Caco-2 (cell line): ENCODE data around the gene PCSK9. TPM values are rescaled to one million over a fixed set of nuclear protein-coding genes. Genes with fewer than 3 reads are reported as not detected.
A peak's percentile ranks its signal among the peaks of the same experiment; 100 is the strongest.

Experiments
- BruUV-seq: library from RNA; stranded (reverse); fragments of 400-500 nt; replicated peaks from 2 replicates; lab custom pipeline; 2021; lab: Mats Ljungman, UMichigan
- CTCF ChIA-PET: fragments of 300-600 bp; sonication (Branson Sonifier 250); formaldehyde crosslinking; loops from one replicate; lab custom pipeline; 2022; ENCODE audit warnings: antibody characterized with exemption; lab: Charles Lee
- POLR2A ChIA-PET: fragments of 300-600 bp; sonication (Branson Sonifier 250); formaldehyde crosslinking; loops from one replicate; lab custom pipeline; 2022; ENCODE audit warnings: antibody characterized with exemption; lab: Charles Lee
- DNase-seq, 2 experiments: peaks; one replicate each; pipeline versions ENCODE4 v3.0.0 to v3.0.0-alpha.2; 2020 to 2022
- H3K27me3 ChIP-seq: replicated peaks from 2 replicates; pipeline ENCODE4 v1.6.0; 2011; ENCODE audit warnings: low read length; ENCODE audit not compliant: control insufficient read depth, insufficient read depth
- H3K36me3 ChIP-seq: 2 replicates; pipeline ENCODE4 v1.5.1; 2011; ENCODE audit warnings: low read length; ENCODE audit not compliant: control insufficient read depth, insufficient read depth
- H3K4me1 ChIP-seq: fragments of 250-450 bp; sonication (Bioruptor Pico); 2 replicates; pipeline ENCODE4 v1.5.1; 2020; ENCODE audit warnings: mild to moderate bottlenecking
- H3K4me3 ChIP-seq: 2 replicates; pipeline ENCODE4 v1.5.1; 2011; ENCODE audit warnings: low read depth, mild to moderate bottlenecking, control low read depth, low read length
- H3K9me3 ChIP-seq: fragments of 250-450 bp; sonication (Bioruptor Pico); 2 replicates; pipeline ENCODE4 v1.5.1; 2020; ENCODE audit warnings: mild to moderate bottlenecking, moderate library complexity
- H3K27ac Mint-ChIP-seq: one replicate; pipeline ENCODE4 v1.8.0; 2022; ENCODE audit warnings: mixed read lengths; ENCODE audit not compliant: unreplicated experiment
- H3K27me3 Mint-ChIP-seq: one replicate; pipeline ENCODE4 v1.8.0; 2022; ENCODE audit warnings: mixed read lengths; ENCODE audit not compliant: insufficient read depth, unreplicated experiment
- H3K36me3 Mint-ChIP-seq: one replicate; pipeline ENCODE4 v1.8.0; 2022; ENCODE audit warnings: mild to moderate bottlenecking, mixed read lengths; ENCODE audit not compliant: insufficient read depth, unreplicated experiment
- H3K4me1 Mint-ChIP-seq: one replicate; pipeline ENCODE4 v1.8.0; 2022; ENCODE audit warnings: low read depth, mixed read lengths; ENCODE audit not compliant: unreplicated experiment
- H3K4me3 Mint-ChIP-seq: one replicate; pipeline ENCODE4 v1.8.0; 2022; ENCODE audit warnings: mild to moderate bottlenecking, moderate library complexity, mixed read lengths; ENCODE audit not compliant: unreplicated experiment
- H3K9me3 Mint-ChIP-seq: one replicate; pipeline ENCODE4 v1.8.0; 2022; ENCODE audit warnings: mixed read lengths; ENCODE audit not compliant: unreplicated experiment
- intact Hi-C: fragments of 100-400 bp; cut with micrococcal nuclease; formaldehyde crosslinking; loops from one replicate; pipeline ENCODE4 v1.10.0; 2022; ENCODE audit not compliant: unreplicated experiment
- total RNA-seq: library from RNA; stranded (reverse); gene quantifications from 2 replicates; pipeline ENCODE4 v1.2.3, GENCODE V29; 2022
- TF ChIP-seq, protein P1 (sequence below), 2 experiments: fragments of 200-600 bp in 1 of 2; IDR thresholded peaks; 1 replicate in 1 of 2; 2 replicates in 1 of 2; pipeline versions ENCODE4 v1.5.1 to v1.8.0; 2011 to 2022; ENCODE audit warnings: antibody characterized with exemption in 1 of 2, control low read depth in 1 of 2, inconsistent platforms in 1 of 2, low read depth in 1 of 2, low read length in 1 of 2, mild to moderate bottlenecking in 1 of 2, moderate library complexity in 1 of 2; ENCODE audit not compliant: insufficient read depth in 1 of 2, severe bottlenecking in 1 of 2, unreplicated experiment in 1 of 2

The PCSK9 gene
- total RNA-seq, 1 experiment from 2014 or later, result 29.4 TPM

DNA sequence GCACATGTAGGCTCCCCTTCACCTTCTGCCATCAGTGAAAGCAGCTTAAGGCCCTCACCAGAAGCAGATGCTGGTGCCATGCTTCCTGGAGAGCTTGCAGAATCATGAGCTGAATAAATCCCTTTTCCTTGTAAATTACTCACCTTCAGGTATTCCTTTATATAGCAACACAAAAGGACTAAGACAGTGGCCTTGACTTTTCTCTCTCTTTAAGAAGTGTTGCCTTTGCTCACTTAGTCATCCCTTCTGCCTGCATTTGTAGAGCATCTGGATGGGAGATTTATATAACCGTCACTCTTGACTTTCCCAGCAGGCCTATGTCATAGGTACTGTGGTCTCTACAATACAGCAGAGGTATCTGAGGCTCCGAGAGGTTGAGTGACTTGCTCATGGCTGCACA is 3.7 kb downstream of the PCSK9 start:
- Histone ChIP-seq H3K36me3 (peaks cover 4% of the 10 kb centered on the region), H3K4me1 (peaks cover 9% of the 10 kb centered on the region), H3K9me3 (no peaks in the 10 kb centered on the region), H3K4me3 (no peak overlapping the region), H3K27me3 (no peaks in the 10 kb centered on the region)
- BruUV-seq, result no TSS peak
- no peaks in the 10 kb centered on the region for H3K27me3 Mint-ChIP-seq
- peaks cover 17% of the 10 kb centered on the region for H3K36me3 Mint-ChIP-seq
- H3K9me3 Mint-ChIP-seq, result no peaks in the 10 kb centered on the region
- POLR2A ChIA-PET, result no interaction called here
- no peak for DNase-seq
- H3K4me1 Mint-ChIP-seq, result peaks cover 6% of the 10 kb centered on the region
- no peak overlapping the region for H3K27ac Mint-ChIP-seq
- TF ChIP-seq, protein P1, sequence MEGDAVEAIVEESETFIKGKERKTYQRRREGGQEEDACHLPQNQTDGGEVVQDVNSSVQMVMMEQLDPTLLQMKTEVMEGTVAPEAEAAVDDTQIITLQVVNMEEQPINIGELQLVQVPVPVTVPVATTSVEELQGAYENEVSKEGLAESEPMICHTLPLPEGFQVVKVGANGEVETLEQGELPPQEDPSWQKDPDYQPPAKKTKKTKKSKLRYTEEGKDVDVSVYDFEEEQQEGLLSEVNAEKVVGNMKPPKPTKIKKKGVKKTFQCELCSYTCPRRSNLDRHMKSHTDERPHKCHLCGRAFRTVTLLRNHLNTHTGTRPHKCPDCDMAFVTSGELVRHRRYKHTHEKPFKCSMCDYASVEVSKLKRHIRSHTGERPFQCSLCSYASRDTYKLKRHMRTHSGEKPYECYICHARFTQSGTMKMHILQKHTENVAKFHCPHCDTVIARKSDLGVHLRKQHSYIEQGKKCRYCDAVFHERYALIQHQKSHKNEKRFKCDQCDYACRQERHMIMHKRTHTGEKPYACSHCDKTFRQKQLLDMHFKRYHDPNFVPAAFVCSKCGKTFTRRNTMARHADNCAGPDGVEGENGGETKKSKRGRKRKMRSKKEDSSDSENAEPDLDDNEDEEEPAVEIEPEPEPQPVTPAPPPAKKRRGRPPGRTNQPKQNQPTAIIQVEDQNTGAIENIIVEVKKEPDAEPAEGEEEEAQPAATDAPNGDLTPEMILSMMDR (IDR thresholded peaks at IDR 0.05; ENCODE audit: insufficient read depth in 1 of 2, low read depth in 1 of 2, low read length in 1 of 2, severe bottlenecking in 1 of 2, unreplicated experiment in 1 of 2), result no peak
- peak overlapping the region; percentile 10 for H3K4me3 Mint-ChIP-seq
- CTCF ChIA-PET, result no interaction called here
- intact Hi-C loops, result no loop called here

DNA sequence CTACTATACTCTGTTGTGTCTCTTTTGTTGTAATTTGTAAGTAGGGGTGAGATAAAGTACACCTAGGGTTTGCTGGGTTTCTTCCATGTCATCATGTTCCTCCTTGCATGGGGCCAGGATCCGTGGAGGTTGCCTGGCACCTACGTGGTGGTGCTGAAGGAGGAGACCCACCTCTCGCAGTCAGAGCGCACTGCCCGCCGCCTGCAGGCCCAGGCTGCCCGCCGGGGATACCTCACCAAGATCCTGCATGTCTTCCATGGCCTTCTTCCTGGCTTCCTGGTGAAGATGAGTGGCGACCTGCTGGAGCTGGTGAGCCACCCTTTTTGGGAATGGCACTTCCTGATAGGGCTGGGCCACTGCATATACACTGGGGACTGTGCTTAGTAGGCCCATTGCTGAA is 4.4 kb downstream of the PCSK9 start:
- Mint-ChIP-seq H3K27me3 (no peaks in the 10 kb centered on the region), H3K4me3 (no peak overlapping the region), H3K9me3 (no peaks in the 10 kb centered on the region), H3K27ac (no peak overlapping the region), H3K36me3 (peaks cover 17% of the 10 kb centered on the region), H3K4me1 (peaks cover 3% of the 10 kb centered on the region)
- intact Hi-C loops, result no loop called here
- TF ChIP-seq, protein P1 (IDR thresholded peaks at IDR 0.05; ENCODE audit: insufficient read depth in 1 of 2, low read depth in 1 of 2, low read length in 1 of 2, severe bottlenecking in 1 of 2, unreplicated experiment in 1 of 2), result no peak
- no peaks in the 10 kb centered on the region for H3K27me3 ChIP-seq
- H3K36me3 ChIP-seq, result peaks cover 4% of the 10 kb centered on the region
- no TSS peak for BruUV-seq
- peaks cover 3% of the 10 kb centered on the region for H3K4me1 ChIP-seq
- H3K4me3 ChIP-seq, result no peak overlapping the region
- DNase-seq, result no peak
- ChIA-PET CTCF (no interaction called here), POLR2A (no interaction called here)
- no peaks in the 10 kb centered on the region for H3K9me3 ChIP-seq

DNA sequence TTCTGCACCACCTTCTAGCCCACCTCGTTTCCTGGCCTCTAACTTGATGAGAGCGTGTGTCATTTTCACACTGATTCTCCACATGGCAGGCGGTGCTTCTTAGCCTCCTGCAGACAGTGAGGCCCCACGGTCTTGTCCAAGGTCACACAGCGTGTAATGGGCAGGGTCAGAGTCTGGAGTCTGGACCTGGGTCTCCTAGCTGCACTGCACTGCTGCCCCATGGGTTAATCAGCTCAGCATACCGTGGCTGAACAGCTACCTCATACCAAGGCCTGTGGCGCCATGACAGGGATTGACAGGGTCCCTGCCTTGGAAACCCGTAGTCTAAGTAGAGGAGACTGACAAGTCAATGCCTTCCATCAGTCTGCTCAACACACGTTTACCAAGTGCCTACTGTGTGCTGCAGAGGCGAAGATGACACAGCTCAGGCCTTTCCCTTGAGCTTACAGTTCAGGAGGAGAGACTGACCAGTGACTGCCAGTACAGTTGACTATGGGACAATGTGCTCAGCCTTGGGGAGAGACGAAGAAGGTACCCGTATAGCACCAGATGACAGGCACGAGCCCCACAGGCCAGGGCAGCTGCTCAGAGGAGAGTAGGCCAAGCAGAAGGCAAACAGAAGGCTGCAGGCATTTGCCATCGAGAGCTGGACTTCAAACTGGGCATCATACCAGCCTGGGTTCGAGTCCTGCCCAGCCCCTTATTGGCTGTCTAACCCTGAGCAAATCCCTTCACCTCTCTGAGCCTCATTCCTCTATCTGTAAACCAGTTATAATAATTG is 5.5 kb downstream of the PCSK9 start:
- TF ChIP-seq, protein P1 (IDR thresholded peaks at IDR 0.05; ENCODE audit: insufficient read depth in 1 of 2, low read depth in 1 of 2, low read length in 1 of 2, severe bottlenecking in 1 of 2, unreplicated experiment in 1 of 2), result no peak
- Histone ChIP-seq H3K27me3 (no peaks in the 10 kb centered on the region), H3K9me3 (no peaks in the 10 kb centered on the region), H3K4me3 (no peak overlapping the region), H3K4me1 (no peaks in the 10 kb centered on the region), H3K36me3 (peaks cover 4% of the 10 kb centered on the region)
- BruUV-seq, result no TSS peak
- no peak for DNase-seq
- no peaks in the 10 kb centered on the region for H3K9me3 Mint-ChIP-seq
- no peak overlapping the region for H3K4me3 Mint-ChIP-seq
- ChIA-PET POLR2A (no interaction called here), CTCF (no interaction called here)
- peaks cover 12% of the 10 kb centered on the region for H3K36me3 Mint-ChIP-seq
- no peaks in the 10 kb centered on the region for H3K4me1 Mint-ChIP-seq
- H3K27me3 Mint-ChIP-seq, result no peaks in the 10 kb centered on the region
- H3K27ac Mint-ChIP-seq, result no peak overlapping the region
- intact Hi-C loops, result no loop called here
